Thymus (tissue), 11 donors: ENCODE measurements around the gene FXYD7. TPM values are rescaled to one million over a fixed set of nuclear protein-coding genes. Genes with fewer than 3 reads are reported as not detected.

ENCODE experiments used
- DNase-seq, 9 donors: peaks; one replicate each; pipeline ENCODE4 v3.0.0-alpha.2; 2013; ENCODE audit warnings: low spot score in 9 of 9, low read depth in 6 of 9, missing footprints in 1 of 9
- H3K27ac ChIP-seq, 2 donors: one replicate each; pipeline ENCODE4 v1.5.1; 2013; ENCODE audit warnings: control low read depth in 1 of 2, low read depth in 1 of 2, low read length in 1 of 2, mild to moderate bottlenecking in 1 of 2, moderate library complexity in 1 of 2
- H3K27me3 ChIP-seq, 2 donors: one replicate each; pipeline ENCODE4 v1.5.1; 2013; ENCODE audit warnings: low read length in 1 of 2; ENCODE audit not compliant: control insufficient read depth in 2 of 2, insufficient read depth in 1 of 2
- H3K36me3 ChIP-seq, 2 donors: one replicate each; pipeline ENCODE4 v1.5.1; 2013; ENCODE audit warnings: low read length in 1 of 2, mild to moderate bottlenecking in 1 of 2, moderate library complexity in 1 of 2; ENCODE audit not compliant: control insufficient read depth in 2 of 2, insufficient read depth in 2 of 2
- H3K4me1 ChIP-seq, 2 donors: one replicate each; pipeline ENCODE4 v1.5.1; 2013; ENCODE audit warnings: low read length in 2 of 2; ENCODE audit not compliant: control insufficient read depth in 2 of 2, insufficient read depth in 2 of 2
- H3K4me3 ChIP-seq, 2 donors: one replicate each; pipeline ENCODE4 v1.5.1; 2013; ENCODE audit warnings: low read length in 2 of 2, control low read depth in 1 of 2, mild to moderate bottlenecking in 1 of 2
- H3K9me3 ChIP-seq, 2 donors: one replicate each; pipeline ENCODE4 v1.5.1; 2013; ENCODE audit warnings: low read length in 1 of 2, mild to moderate bottlenecking in 1 of 2; ENCODE audit not compliant: control insufficient read depth in 2 of 2, insufficient read depth in 1 of 2
- WGBS: extraction: QIAGEN DNeasy Blood & Tissue Kit; methylation state at CpG from one replicate; pipeline ENCODE4 v1.1.7; 2013; 5-methylcytosine and 5-hydroxymethylcytosine counted together
- polyA plus RNA-seq: library from polyadenylated mRNA; stranded (reverse); fragments of 200-250 nt; gene quantifications from one replicate; pipeline ENCODE4 v1.2.3, GENCODE V29; 2013
- total RNA-seq: library from RNA; stranded (reverse); fragments of 120-200 nt; gene quantifications from one replicate; pipeline ENCODE4 v1.2.4, GENCODE V29; 2013
- donor health status: healthy.

Gene FXYD7
- total and polyA plus RNA-seq, 2 donors, result 1.9 TPM; not detected in 1

GRCh38 chr19:35107545-35107944 is 35.5 kb upstream of the FXYD7 start:
- peaks cover 0 to 12% of the 10 kb centered on the region in 2 donors for H3K9me3 ChIP-seq
- H3K36me3 ChIP-seq, result no peaks in the 10 kb centered on the region
- DNase-seq, result no peak
- H3K27me3 ChIP-seq, result peaks cover 0 to 3% of the 10 kb centered on the region in 2 donors
- no peaks in the 10 kb centered on the region for H3K4me1 ChIP-seq
- no peak overlapping the region for H3K27ac ChIP-seq
- 55% methylated on average over 5 of the region's 5 CpGs for WGBS
- H3K4me3 ChIP-seq, result no peak overlapping the region

DNA sequence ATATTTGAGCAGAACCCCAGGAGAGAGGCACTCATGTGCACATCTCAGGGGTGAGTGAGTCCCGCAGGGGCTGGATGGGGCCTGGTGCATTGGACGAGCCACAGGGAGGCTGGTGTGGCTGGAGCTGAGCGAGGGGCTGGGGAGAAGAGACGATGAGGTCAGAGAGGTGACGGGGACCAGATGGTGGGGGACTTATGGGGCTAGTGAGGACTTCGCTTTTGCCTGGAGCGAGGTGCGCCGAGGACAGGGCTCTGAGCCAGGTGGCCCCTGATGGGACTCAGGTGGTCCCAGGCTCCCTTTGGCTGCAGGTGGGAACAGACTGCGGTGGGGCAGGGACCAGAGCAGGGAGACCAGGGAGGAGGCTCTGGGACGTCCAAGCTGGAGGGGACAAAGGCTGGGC is 34.3 kb upstream of the FXYD7 start:
- DNase-seq, result no peak
- H3K9me3 ChIP-seq, result peaks cover 0 to 12% of the 10 kb centered on the region in 2 donors
- H3K27me3 ChIP-seq, result peaks cover 0 to 3% of the 10 kb centered on the region in 2 donors
- no peak overlapping the region for H3K27ac ChIP-seq
- H3K4me1 ChIP-seq, result no peaks in the 10 kb centered on the region
- WGBS, result 90% methylated on average over 11 of the region's 11 CpGs
- H3K36me3 ChIP-seq, result no peaks in the 10 kb centered on the region
- no peak overlapping the region for H3K4me3 ChIP-seq

GRCh38 chr19:35109395-35110112 is 33.5 kb upstream of the FXYD7 start:
- Histone ChIP-seq H3K4me3 (no peak overlapping the region), H3K9me3 (peaks cover 0 to 12% of the 10 kb centered on the region in 2 donors), H3K36me3 (no peaks in the 10 kb centered on the region), H3K27ac (no peak overlapping the region), H3K4me1 (peaks cover 2 to 4% of the 10 kb centered on the region in 2 donors), H3K27me3 (peaks cover 0 to 3% of the 10 kb centered on the region in 2 donors)
- WGBS, result 83% methylated on average over 22 of the region's 22 CpGs
- no peak for DNase-seq

DNA sequence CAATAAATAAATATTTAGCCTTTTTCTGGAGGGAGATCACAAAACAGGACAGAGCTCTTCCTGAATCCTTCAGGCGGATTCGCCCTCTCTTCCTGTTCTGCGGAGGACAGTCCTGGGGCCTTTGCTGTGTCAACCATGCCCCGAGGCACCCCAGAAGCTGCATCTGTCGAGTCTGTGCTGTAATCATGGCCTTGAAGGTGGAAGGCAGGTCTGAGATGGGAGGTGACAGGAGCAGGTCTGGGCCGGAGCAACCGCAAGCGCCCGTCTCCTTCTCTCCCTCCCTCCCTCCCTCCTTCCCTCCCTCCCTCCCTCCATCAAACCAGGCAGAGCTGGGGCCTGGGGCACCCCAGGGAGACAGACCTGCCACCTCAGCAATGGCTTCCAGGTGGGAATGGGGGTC is 32.1 kb upstream of the FXYD7 start:
- no peak overlapping the region for H3K4me3 ChIP-seq
- H3K4me1 ChIP-seq, result peaks cover 3 to 9% of the 10 kb centered on the region in 2 donors
- 88% methylated on average over 9 of the region's 9 CpGs for WGBS
- no peaks in the 10 kb centered on the region for H3K36me3 ChIP-seq
- H3K27ac ChIP-seq, result no peak overlapping the region
- peaks cover 0 to 8% of the 10 kb centered on the region in 2 donors for H3K9me3 ChIP-seq
- peaks cover 0 to 11% of the 10 kb centered on the region in 2 donors for H3K27me3 ChIP-seq
- DNase-seq, result no peak

- no peaks in the 10 kb centered on the region for H3K36me3 ChIP-seq
- H3K27ac ChIP-seq, result no peak overlapping the region
- no peak for DNase-seq
- no peaks in the 10 kb centered on the region for H3K9me3 ChIP-seq
- no peak overlapping the region for H3K4me3 ChIP-seq
- WGBS, result 94% methylated on average over 15 of the region's 15 CpGs
- H3K4me1 ChIP-seq, result peaks cover 3 to 9% of the 10 kb centered on the region in 2 donors
- peaks cover 0 to 11% of the 10 kb centered on the region in 2 donors for H3K27me3 ChIP-seq
These were observed 29.9 kb upstream of the FXYD7 start for GRCh38 chr19:35112995-35113688.

DNA sequence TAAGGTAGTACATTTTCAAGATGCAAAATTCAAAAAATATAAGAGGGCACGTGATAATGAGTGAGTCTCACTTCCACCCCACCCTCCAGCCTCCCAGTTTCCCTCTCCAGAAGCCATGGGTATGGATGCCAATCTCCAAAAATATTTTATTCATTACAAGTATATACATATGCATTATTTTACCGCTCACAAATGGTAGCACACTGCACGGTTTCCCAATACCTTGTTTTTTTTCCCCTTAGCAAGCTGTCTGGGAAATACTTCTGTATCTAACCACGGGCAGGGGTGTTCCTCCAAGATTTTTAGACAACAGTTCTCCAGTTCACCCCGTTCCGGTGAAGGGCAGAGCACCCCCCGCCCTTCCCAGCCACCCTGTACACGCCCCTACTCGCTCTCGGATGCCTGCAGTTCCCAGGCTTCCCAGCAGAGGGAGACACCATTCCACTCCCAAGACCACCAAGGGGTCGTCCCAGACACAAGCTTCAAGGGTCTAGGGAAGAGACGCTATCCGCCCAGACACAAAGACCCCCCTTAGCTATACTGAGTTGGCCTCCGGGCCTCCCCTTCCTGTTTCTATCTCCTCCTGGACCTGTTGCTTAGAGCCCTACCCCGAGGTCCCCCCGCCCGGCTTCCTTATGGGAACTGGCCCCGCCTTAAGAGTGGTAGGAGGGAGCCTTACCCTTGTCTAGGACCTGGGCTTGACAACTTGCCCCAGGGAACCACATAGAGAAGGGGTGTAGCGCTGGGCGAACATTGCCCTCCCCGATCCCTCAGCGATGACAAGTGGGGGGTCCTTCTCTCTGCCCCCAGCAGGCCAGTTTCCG is 28.5 kb upstream of the FXYD7 start:
- H3K27ac ChIP-seq, result no peak overlapping the region
- 17% methylated on average over 23 of the region's 23 CpGs for WGBS
- no peaks in the 10 kb centered on the region for H3K9me3 ChIP-seq
- peaks cover 3 to 14% of the 10 kb centered on the region in 2 donors for H3K4me1 ChIP-seq
- H3K36me3 ChIP-seq, result no peaks in the 10 kb centered on the region
- DNase-seq, result peak in 8 of 9 donors; percentile 32 to 82 (median 65)
- H3K4me3 ChIP-seq, result no peak overlapping the region
- peaks cover 0 to 11% of the 10 kb centered on the region in 2 donors for H3K27me3 ChIP-seq

GRCh38 chr19:35115177-35115951 is 27.7 kb upstream of the FXYD7 start, which contains the start of gene FXYD3:
FXYD3 (plus strand) TSS chr19:35115823; CDS start chr19:35119377, 3,554 bp downstream.
- H3K9me3 ChIP-seq, result no peaks in the 10 kb centered on the region
- peaks cover 0 to 9% of the 10 kb centered on the region in 2 donors for H3K27me3 ChIP-seq
- H3K4me1 ChIP-seq, result peaks cover 3 to 14% of the 10 kb centered on the region in 2 donors
- H3K4me3 ChIP-seq, result no peak within 1 kb of the TSS
- no peak for DNase-seq
- H3K36me3 ChIP-seq, result no peaks in the 10 kb centered on the region
- H3K27ac ChIP-seq, result peak within 1 kb of the TSS in 1 of 2 donors; percentile 21
- 93% methylated on average over 14 of the region's 14 CpGs for WGBS

DNA sequence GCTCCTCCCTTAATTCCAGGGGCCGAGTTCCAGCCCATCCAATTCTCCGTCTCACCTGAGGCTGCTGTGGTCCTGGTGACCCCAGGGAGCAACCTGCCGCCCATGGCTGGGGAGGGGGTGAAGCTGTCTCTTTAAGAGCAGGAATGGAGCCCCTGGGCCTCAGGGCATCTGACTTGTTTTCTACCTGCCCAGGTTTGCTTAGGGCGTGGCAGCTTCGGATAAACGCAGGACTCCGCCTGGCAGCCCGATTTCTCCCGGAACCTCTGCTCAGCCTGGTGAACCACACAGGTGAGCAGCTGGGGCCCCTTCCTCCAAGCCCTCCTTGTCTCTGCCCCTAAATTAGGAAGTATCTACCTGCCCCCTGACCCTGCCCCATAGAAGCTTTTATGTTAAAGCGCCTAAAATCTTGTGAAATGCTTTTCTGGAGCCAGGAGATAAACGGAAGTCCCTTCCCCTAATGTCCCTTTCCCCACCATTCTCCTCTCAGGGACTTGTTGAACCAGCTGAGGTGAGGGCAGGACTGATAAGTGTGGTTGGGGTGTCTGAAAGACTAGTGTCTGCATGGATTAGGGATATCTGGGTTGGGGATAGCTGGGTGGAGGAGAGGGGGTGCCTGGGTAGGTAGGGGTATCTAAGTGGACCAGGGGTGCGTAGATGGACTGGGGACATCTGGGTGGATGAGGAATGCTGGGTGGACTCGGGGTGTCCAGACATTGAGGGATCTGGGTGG is 26.8 kb upstream of the FXYD7 start:
- DNase-seq, result no peak
- Histone ChIP-seq H3K4me3 (no peak overlapping the region), H3K27me3 (peaks cover 0 to 9% of the 10 kb centered on the region in 2 donors), H3K9me3 (no peaks in the 10 kb centered on the region), H3K4me1 (peaks cover 3 to 16% of the 10 kb centered on the region in 2 donors), H3K27ac (peak overlapping the region in 1 of 2 donors; percentile 21), H3K36me3 (no peaks in the 10 kb centered on the region)
- WGBS, result 96% methylated on average over 13 of the region's 13 CpGs
